ENCODE data around the gene SPATC1L.

DNA sequence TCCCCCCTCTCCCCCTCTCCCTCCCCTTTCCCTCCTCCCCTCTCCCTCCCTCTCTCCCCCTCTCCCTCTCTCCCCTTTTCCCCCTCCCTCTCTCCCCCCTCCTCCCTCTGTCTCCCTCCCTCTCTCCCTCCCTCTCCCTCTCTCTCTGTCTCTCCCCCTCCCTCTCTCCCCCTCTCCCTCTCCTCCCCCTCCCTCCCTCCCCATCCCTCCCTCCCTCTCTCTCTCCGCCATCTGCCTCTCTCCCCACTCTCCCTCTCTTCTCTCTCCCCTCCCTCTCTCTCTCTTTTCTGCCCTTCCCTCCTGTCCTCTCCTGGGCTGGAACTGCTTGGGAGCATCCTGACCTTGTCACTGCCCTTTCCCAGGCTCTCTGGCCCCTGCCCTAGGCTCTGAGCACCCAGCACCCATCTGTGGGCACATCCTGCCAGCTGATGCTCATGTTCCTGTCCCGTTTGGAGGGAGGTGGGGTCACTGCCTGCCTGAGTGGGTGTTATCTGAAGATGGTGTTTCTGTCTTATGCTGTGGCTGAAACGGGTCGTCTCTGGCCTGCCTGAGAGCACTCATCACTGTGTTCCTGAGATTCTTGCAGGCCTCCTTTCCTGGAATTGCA, 39.7 kb downstream of the SPATC1L start:
- TF ChIP-seq CTCF (IDR thresholded peaks at IDR 0.05) (no peak), EZH2 (IDR thresholded peaks at IDR 0.05; ENCODE audit: borderline replicate concordance, insufficient read depth, low read depth, low read length, poor library complexity, severe bottlenecking) (no peak)

Data from B cell (primary cell).